ENCODE data around the gene ATF6. TPM values are rescaled to one million over a fixed set of nuclear protein-coding genes. Genes with fewer than 3 reads are reported as not detected.
A peak's percentile ranks its signal among the peaks of the same experiment; 100 is the strongest.

Gene ATF6
- total and polyA plus RNA-seq, 12 donors, result 2.6 to 20.9 (median 15.2) TPM

DNA sequence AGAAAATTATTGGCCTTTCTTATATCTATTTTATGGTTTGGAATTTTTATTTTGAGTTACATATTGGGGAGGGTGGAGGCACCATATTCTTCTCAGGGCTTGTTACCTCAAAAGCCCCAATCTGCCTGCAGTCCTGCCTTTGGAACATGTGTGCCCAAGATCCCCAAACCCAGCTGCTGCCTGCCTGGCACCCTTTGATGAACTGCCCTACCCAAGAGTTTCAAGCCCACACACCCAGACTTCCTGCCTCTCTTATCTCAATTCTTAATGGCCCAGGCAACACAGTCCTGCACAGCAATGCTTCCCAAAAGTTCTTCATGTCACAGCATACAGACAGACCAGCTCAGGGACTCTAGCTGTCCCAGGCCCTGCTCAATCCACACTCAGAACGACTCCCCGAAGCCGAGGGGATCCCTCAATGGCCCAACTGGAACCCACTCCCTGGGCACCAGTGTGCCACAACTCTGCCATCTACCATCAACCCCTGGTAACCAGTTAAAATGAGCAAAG lies 238.4 kb downstream of the ATF6 start:
- Histone ChIP-seq H3K4me3 (no peak overlapping the region), H3K36me3 (peaks cover 0 to 44% (median 0%) of the 10 kb centered on the region in 9 donors), H3K4me1 (peaks cover 0 to 46% (median 7%) of the 10 kb centered on the region in 9 donors), H3K27ac (peak overlapping the region in 5 of 10 donors; percentile 25 to 91 (median 39)), H3K9me3 (no peaks in the 10 kb centered on the region), H3K27me3 (no peaks in the 10 kb centered on the region)
- WGBS, 2 donors, result 82 to 90% methylated on average over 3 of the region's 3 CpGs
- intact Hi-C loops (cut with DNase I), result no loop called here
- TF ChIP-seq CTCF (IDR thresholded peaks at IDR 0.05), result no peak
- no peak for DNase-seq
- ATAC-seq, result no peak

DNA sequence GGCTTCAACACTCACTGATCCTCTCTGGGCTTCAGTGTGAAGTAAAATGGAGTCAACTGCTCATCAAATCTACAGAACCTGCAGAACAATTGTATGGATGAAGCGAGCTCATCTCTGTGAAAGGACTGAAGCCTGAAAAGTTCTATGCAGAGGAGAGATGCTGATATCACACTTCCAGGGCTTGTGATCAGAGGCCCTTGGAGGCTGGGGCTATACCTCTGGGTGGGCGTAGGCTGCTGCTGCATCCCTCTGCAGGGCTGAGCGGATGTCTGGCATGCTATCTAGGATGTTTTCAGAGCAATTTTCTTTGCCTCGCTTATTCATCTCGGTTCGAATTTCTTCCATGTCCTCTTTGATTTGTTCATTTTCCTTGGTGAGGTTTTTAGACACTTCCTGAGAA lies 240.0 kb downstream of the ATF6 start:
- H3K4me3 ChIP-seq, result no peak overlapping the region
- DNase-seq (no peak), ATAC-seq (no peak)
- no peak overlapping the region for H3K27ac ChIP-seq
- H3K9me3 ChIP-seq, result no peaks in the 10 kb centered on the region
- no peak for TF ChIP-seq CTCF (IDR thresholded peaks at IDR 0.05)
- peaks cover 0 to 42% (median 0%) of the 10 kb centered on the region in 9 donors for H3K36me3 ChIP-seq
- 81 to 87% methylated on average over 6 of the region's 6 CpGs for WGBS, 2 donors
- no peaks in the 10 kb centered on the region for H3K27me3 ChIP-seq
- H3K4me1 ChIP-seq, result peaks cover 0 to 46% (median 22%) of the 10 kb centered on the region in 9 donors
- intact Hi-C loops (cut with DNase I), result no loop called here

GRCh38 chr1:162007466-162007865 lies 241.3 kb downstream of the ATF6 start:
- Histone ChIP-seq H3K27me3 (no peaks in the 10 kb centered on the region), H3K36me3 (peaks cover 0 to 48% (median 0%) of the 10 kb centered on the region in 9 donors), H3K27ac (peak overlapping the region in 1 of 10 donors; percentile 34), H3K4me3 (no peak overlapping the region), H3K4me1 (peaks cover 6 to 51% (median 32%) of the 10 kb centered on the region in 9 donors), H3K9me3 (no peaks in the 10 kb centered on the region)
- no peak for TF ChIP-seq CTCF (IDR thresholded peaks at IDR 0.05)
- ATAC-seq (no peak), DNase-seq (no peak)
- WGBS, 2 donors, result 49 to 52% methylated on average over 3 of the region's 3 CpGs
- intact Hi-C loops (cut with DNase I), result no loop called here

DNA sequence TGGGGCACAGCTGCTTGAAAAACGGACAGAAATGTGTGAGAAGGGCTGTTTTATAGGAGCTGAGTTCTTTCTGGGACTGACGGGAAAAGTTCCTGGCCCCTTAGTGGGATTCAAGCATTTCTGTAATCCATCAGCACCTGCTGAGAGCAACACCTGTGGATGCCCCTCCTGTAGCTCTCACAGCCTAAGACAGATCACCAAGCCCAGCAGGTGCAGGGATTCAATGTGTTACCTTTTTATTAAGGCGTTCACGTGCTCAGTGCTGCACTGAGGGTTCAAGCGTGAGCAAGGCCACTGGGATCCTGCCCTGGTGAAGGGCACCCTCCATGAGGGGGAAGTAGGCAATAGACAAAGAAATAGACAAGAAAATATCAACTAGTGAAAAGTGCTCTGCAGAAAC lies 242.7 kb downstream of the ATF6 start:
- intact Hi-C loops (cut with DNase I), result no loop called here
- TF ChIP-seq CTCF (IDR thresholded peaks at IDR 0.05), result no peak
- DNase-seq (no peak), ATAC-seq (no peak)
- 84 to 94% methylated on average over 5 of the region's 5 CpGs for WGBS, 2 donors
- Histone ChIP-seq H3K27ac (peak overlapping the region in 1 of 10 donors; percentile 75), H3K4me3 (no peak overlapping the region), H3K4me1 (peaks cover 6 to 55% (median 28%) of the 10 kb centered on the region in 9 donors), H3K36me3 (peaks cover 0 to 57% (median 0%) of the 10 kb centered on the region in 9 donors), H3K9me3 (peaks cover 0 to 6% (median 4%) of the 10 kb centered on the region in 11 donors), H3K27me3 (no peaks in the 10 kb centered on the region)

All from heart right ventricle (tissue), 16 donors.